Activated CD4-positive, alpha-beta T cell treated with anti-CD3 and anti-CD28 coated beads for 48 hours (primary cell): ENCODE data around the gene CHD2.

ENCODE experiments used
- DNase-seq: peaks from one replicate; pipeline ENCODE4 v3.0.0-alpha.2; 2020

Gene CHD2

GRCh38 chr15:92932946-92933649 is 33.0 kb downstream of the CHD2 start:
- DNase-seq: no peak

DNA sequence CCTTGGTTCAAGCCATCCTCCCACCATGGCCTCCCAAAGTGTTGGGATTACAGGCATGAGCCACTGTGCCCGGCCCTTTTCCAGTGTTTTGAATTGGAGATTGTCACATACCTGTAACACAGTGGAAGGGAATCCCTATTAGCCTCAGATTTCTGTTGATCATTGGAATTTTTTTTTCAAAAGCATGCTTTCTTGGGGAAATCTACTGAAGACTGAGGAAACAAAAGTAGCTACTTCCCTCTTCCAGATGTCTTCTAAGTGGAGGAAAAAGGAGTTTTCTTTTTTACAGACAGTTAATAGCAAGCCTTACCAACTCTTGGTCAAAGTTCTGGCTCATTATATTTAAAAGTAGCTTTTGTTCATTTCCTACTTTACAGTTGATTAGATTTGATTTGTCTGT is 33.7 kb downstream of the CHD2 start:
- no peak for DNase-seq

- no peak for DNase-seq
These were observed 34.6 kb downstream of the CHD2 start for GRCh38 chr15:92934716-92935115.

GRCh38 chr15:92936138-92936537 is 36.0 kb downstream of the CHD2 start:
- DNase-seq: no peak

DNA sequence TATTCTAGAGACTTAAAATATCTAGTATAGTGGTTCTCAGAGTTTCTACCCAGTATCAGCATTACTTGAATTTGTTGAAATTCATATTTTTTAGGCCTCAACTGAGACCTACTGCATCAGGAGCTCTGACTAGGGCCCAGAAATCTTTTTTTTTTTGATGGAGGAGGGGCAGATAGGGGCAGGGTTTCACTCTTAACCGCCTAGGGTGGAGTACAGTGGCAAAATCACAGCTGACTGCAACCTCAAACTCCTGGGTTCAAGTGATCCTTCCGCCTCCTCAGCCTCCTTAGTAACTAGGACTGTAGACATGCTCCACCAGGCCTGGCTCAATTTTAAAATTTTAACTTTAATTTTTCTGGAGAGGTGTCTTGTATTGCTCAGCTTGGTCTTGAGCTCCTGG is 36.6 kb downstream of the CHD2 start:
- no peak for DNase-seq

DNA sequence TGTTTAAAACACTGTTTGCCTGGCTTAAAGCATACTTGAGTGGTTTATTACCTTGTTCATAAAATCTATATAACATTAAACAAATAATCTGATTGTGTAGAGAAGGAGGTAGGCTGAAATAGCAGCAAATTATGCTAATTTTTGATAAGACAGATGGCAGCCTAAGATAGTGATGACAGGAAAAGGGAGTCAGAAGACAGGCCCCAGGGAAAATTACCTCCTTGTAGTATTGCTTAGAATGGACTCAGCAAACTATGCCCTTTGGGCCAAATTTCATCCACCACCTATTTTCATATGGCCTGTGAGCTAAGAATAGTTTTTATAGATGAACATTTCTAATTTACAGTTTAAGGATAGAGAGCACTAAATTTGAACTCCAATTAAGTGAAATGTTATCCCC is 37.8 kb downstream of the CHD2 start:
- no peak for DNase-seq

DNA sequence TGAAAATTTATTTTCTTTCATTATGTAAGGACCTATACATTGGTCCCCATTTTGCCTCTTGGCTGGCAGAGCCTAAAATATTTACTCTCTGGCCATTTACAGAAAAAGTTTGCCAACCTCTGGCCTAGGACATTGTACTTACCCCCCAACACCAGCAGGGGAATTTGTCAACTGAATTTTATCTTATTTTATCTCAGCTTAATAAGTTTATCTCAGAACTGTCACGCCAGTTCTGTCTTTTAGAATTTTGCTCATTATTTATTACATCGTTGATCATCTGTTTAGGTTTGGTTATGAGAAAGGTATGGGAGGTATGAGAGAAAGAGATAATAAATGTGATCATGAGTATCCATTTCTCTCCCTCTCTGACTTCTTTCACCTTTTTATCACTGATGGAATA is 38.3 kb downstream of the CHD2 start:
- DNase-seq: no peak

DNA sequence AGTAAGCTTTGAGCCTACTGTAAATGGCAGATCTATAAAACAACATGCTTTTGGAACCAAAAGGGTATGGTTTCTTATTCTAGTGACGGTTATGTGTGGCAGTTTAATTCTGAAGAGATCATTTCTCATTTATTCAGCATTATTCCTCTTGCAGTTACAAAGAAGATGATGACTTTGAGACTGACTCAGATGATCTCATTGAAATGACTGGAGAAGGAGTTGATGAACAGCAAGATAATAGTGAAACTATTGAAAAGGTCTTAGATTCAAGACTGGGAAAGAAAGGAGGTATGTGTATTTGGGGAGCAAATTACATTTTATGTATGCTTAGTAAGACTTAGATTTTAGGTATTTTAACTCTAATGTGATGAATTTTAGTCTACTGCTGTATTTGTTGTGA is 41.5 kb downstream of the CHD2 start:
- DNase-seq: no peak

DNA sequence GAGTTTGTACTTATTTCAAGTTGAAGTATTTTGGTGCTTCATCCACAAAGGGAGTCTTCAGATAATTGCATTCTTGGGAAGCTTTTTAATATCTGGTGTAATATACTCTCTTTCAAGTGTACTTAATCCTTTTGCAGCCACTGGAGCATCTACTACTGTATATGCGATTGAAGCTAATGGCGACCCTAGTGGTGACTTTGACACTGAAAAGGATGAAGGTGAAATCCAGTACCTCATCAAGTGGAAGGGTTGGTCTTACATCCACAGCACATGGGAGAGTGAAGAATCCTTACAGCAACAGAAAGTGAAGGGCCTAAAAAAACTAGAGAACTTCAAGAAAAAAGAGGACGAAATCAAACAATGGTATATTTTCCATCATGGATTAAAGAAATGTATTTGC is 42.6 kb downstream of the CHD2 start:
- DNase-seq: no peak

DNA sequence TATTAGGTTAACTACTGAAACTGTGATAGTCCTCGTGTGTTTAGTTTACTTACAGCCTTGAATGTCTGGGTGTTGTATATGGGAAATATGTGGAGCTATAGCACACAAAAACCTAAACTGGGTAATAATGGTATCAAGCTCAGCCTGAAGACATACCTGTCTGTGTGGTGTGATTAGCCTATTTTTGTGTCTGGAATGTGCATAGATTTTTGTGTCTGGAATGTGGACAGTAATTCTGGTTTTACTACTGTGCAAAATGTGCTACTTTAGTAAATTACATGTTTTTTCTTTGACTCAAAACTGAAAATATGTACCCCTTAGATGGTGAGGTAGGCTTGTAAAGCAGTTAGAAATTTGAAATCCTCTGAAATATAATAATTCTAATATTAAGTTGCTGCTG is 43.5 kb downstream of the CHD2 start:
- DNase-seq: no peak

GRCh38 chr15:92944946-92945521 is 44.9 kb downstream of the CHD2 start:
- DNase-seq: no peak

DNA sequence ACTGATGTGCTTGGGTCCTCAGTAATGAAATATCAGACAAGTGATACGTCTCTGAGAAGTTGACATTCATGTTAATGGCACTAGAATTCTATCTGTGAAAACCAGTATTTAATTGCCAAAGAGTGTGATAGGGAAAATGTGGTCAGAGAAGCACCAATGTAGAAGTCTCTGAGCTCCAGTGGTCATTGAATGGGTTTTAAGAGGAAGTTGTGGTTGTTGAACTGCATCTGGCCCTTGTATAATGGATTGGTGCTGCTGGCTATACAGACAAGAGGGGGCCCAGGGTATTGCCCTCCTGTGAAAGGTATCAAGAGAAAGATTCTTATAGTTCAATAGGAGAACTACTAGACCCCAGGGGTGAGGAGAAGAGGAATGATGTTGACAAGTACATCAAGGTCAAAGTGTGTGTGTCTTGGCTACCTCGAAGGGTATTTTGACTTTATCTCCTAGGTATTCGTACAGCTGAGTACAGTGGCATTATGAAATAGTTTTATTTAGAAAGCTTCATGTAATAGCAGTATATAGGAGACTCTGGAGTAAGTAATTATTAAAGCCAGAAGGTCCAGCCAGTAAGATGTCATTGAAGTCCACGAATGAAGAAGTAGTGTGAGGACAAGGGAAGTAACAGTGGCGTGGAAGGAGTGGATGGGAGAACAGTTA is 47.1 kb downstream of the CHD2 start:
- no peak for DNase-seq

DNA sequence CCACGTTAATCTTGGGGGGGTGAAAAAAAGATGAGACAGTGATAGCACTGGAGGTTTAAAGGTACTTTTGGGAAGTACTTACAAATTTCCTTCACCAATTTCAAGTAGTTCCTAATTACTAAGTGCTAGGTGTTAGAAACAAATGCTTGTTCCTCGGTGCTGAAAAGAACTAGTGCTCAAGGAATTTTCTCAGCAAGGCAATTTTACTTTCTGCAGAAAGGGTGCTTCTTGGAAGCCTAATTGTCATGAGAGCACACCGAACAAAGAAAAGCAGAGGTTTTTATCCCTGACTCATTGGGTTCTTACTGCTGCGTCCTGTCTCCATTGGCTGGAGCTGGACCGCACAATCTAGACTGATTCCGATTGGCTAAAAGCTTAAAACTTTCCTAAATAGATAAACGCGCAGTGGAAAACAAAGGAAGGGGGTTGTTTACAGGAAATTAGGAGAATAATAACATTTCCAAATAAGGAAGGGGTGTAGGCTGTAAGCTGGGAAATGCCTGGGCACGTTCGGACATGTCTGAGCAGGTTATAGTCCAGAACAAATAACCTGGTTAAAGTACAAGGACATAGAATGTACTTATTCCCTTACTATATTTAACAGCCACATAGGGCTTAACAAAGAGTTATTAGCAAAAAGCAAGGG is 49.6 kb downstream of the CHD2 start:
- DNase-seq: no peak

DNA sequence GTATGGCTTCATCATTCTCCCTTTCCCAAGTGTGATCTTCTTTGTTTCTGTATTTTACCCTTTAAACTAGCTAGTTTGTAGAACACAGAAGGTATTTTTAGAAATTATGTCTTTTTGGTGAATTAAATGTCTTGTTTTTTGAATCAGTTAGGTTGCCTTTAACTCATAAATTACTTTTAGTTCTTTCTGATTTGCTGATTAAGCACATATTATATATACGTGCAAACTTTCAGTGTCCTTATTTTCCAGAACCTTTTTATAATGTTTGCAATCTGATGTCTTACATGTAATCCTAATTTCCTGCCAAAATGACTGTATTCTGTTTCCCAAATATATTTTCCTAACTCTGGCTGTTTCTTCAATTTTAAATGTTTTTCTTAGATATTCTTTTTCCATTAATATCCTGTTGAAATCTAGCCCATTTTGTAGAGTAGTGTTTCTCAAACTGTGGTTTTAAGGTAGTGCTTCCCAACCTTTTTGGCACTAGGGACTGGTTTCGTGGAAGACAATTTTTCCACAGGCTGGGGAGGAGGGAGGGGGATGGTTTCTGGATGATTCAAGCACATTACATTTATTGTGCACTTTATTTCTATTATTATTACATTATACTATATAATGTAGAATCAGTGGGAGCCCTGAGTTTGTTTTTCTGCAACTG is 51.8 kb downstream of the CHD2 start:
- no peak for DNase-seq

GRCh38 chr15:92952458-92952850 is 52.3 kb downstream of the CHD2 start:
- no peak for DNase-seq

DNA sequence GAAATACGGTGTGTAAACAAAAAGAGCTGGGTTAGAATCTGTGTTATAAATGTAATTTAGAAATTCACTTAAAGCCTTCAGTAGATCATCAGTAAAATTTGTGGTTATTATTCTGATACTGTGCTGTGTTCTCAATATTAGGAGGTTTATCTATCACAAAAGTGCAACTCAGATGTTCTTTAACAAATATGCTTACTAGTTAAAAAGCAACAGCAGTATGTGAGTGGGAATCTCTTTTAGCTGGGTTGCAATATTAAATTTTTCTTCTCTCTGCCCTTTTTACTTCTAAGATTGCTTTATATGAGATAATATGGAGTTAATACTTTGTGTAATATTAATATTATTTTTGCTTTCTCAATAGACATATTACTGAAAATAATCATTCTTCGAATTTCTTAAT is 53.4 kb downstream of the CHD2 start:
- DNase-seq: no peak

- DNase-seq: no peak
These were observed 53.9 kb downstream of the CHD2 start for GRCh38 chr15:92954002-92954401.

- peak; percentile 15 for DNase-seq
These were observed 54.5 kb downstream of the CHD2 start for GRCh38 chr15:92954578-92954977.

GRCh38 chr15:92955706-92956105 is 55.6 kb downstream of the CHD2 start:
- no peak for DNase-seq

DNA sequence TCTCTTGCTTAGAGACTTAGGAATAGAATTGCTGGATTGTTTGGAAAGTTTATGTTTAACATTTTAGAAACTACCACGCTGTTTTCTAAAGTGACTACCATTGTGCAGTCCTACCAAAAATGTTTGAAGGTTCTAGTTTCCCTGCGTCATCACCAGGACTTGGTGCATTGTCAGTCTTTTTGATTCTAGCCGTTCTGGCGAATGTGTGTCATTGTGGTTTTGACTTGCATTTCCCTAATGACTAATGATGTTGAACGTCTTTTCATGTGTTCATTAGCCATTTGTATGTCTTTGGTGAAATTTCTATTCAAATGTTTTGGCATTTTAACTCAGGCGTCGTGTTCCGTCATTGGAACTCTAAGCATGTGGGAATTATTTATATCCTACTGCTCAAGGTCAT is 58.0 kb downstream of the CHD2 start:
- peak; percentile 67 for DNase-seq

DNA sequence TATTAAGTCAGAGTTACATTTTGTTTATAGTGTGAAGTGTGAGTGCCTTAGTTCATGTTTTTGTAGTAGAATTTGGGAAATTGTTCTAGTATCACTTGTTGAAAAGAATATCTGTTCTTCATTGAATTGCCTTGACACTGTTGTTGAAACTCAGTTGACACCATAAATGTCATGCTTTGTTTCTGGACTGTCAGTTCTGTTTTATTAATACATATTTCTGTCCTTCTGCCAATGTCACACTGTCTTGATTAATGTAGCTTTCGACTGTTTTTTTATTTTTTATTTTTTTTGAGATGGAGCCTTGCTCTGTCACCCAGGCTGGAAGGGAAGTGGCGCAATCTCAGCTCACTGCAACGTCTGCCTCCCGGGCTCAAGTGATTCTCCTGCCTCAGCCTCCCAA is 59.1 kb downstream of the CHD2 start:
- no peak for DNase-seq

DNA sequence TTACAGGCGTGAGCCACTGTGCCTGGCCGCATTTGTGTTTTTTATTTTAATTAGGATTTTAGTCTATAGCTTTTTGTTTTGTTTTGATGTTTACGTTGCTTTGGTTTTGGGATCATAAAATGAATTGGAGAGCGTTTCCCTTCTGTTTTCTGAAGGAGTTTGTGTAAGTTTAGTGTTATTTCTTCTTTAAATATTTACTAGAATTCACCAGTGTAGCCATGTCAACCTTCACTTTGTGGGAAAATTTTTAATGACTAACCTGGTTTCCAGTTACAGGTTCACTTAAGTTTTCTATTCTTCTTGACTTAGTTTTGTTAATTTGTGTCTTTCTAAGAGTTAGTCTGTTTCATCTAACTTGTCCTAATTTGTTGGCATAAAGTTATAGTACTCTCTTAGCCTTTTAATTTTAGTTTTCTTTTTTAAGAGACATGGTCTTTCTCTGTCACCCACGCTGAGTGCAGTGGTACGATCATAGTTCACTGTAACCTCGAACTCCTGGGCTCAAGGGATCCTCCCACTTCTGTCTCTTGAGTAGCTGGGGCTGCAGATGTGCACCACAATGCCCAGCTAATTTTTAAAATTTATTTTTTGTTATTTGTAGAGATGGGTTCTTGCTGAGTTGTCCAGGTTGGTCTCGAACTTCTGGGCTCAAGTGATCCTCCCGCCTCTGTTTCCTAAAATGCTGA is 61.0 kb downstream of the CHD2 start:
- DNase-seq: no peak

- DNase-seq: no peak
These were observed 62.8 kb downstream of the CHD2 start for GRCh38 chr15:92962914-92963313.
